Transverse colon (tissue), 3 donors: ENCODE measurements around the gene NID1.

Experiments used
- CTCF ChIP-seq, 5 experiments: fragments of 200-600 bp in 3 of 5; fragments of 450-650 bp in 2 of 5; sonication (generic) in 3 of 5; IDR thresholded peaks; 1 replicate in 2 of 5; 2 replicates in 3 of 5; pipeline ENCODE4 v1.5.1; 2016 to 2017; ENCODE audit warnings: antibody characterized with exemption in 5 of 5, inconsistent platforms in 3 of 5, mild to moderate bottlenecking in 2 of 5, moderate library complexity in 1 of 5
- EP300 ChIP-seq: sonication (generic); formaldehyde crosslinking; IDR thresholded peaks from one replicate; pipeline ENCODE4 v1.6.1; 2017; ENCODE audit warnings: antibody characterized with exemption, low read depth
- POLR2A ChIP-seq: fragments of 450-650 bp; IDR thresholded peaks from one replicate; pipeline ENCODE4 v1.6.1; 2016; ENCODE audit warnings: antibody characterized with exemption, mild to moderate bottlenecking, moderate library complexity

- TF ChIP-seq CTCF (IDR thresholded peaks at IDR 0.05) (no peak), EP300 (no peak), POLR2A (no peak)
Observed at GRCh38 chr1:236027104-236027503, 37.8 kb downstream of the NID1 start.
